ENCODE measurements around the gene NFIX. TPM values are rescaled to one million over a fixed set of nuclear protein-coding genes. Genes with fewer than 3 reads are reported as not detected.
A peak's percentile ranks its signal among the peaks of the same experiment; 100 is the strongest.

The NFIX gene
- total RNA-seq, 1 donor from 2014 or later = 75.5 TPM

- DNase-seq = no peak
These were observed 109.8 kb downstream of the NFIX start for GRCh38 chr19:13104848-13105711.

- DNase-seq = no peak
These were observed 114.3 kb downstream of the NFIX start for GRCh38 chr19:13109361-13110098.

GRCh38 chr19:13110099-13110610, 114.9 kb downstream of the NFIX start:
- no peak for DNase-seq

DNA sequence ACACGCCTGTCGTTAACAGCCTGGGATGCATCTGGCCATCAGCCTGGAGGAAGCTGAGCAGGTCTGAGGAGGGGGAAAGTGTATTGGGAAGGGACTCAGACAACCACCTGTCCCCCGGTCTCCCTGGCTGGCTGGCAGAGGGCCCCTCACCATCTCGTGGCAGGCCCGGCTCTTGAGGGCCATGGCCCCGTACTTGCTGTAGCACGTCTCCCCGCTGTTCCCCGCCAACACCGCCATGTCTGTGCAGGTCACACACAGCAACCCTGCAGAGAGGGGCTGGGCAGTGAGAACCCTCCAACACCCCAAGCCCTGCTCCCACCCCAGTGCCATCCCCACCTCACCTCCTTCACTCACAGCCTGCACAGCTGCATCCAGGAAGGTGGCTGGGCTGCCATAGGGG, 117.3 kb downstream of the NFIX start:
- no peak for DNase-seq

DNA sequence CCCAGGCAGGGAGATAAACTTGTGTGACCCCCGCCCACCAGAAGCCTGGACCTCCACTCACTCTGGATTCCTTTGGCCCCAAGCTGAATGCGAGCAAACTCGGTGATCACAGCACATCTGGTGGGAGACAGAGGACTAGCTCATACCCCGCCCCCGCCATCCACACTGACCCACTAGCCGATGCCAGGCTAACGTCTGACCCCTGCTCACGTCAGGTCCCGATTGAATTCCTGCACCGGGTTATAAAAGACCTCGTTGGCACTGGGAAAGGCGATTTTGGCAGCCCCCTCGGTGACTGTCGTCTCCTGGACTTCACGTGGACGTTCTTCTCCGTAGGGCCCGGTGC, 120.6 kb downstream of the NFIX start:
- no peak for DNase-seq

DNA sequence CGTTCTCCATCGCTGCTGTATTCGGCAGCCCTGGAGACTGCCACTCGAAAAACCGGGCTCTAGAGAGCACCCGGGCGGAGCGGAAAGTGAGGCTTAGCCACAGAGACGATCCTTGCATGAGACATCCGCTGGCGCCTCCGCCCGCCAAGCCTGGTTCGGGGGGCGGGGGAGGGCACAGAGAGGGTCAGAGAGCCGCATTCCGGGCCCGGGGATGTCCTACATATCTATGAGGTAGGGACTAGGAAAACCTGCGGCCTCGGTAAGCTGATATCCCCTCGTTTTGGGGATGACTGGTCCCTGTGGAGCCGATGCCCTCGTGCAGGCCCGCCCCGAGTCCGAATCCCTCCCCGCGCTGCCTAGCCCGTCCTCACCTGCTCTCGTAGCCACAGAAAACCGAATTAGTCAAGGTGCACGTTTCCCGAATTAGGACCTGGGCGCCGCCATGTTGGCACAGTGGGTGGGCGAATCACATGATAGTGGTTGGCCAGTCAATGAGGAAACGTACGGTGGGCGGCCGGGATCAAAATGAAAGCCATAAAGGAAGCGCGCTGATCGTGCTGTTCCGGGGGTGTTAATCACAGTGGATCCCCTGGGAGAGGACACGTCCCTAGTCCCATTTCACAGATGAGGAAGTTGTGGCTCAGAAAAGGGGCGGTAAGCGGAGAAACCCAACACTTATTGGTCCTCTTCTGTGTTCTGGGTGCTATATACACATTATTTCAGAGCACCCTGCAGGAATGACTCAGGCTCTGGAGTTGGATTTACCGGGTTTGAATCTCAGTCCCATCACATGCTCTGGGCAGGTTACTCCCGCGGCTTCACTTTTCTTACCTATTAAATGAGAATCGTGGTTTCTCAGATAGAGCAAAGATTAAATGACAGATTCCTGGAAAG, 121.3 kb downstream of the NFIX start, which contains the start of gene TRMT1:
TRMT1 (minus strand) TSS at position 459 of the 894 bp plus-strand sequence; CDS start at position 118, 341 bp downstream.
- DNase-seq = peak; percentile 95

- DNase-seq = peak; percentile 27
These were observed 122.0 kb downstream of the NFIX start for GRCh38 chr19:13117176-13117771.

GRCh38 chr19:13117772-13118423, 122.6 kb downstream of the NFIX start, which contains the start of gene NACC1:
Gene NACC1, plus strand, starts transcription at chr19:13118264. Its CDS starts 16,944 bp downstream, at chr19:13135208.
- peak; percentile 86 for DNase-seq

GRCh38 chr19:13118424-13119193, 123.3 kb downstream of the NFIX start:
- no peak for DNase-seq

GRCh38 chr19:13119627-13120026, 124.4 kb downstream of the NFIX start:
- no peak for DNase-seq

DNA sequence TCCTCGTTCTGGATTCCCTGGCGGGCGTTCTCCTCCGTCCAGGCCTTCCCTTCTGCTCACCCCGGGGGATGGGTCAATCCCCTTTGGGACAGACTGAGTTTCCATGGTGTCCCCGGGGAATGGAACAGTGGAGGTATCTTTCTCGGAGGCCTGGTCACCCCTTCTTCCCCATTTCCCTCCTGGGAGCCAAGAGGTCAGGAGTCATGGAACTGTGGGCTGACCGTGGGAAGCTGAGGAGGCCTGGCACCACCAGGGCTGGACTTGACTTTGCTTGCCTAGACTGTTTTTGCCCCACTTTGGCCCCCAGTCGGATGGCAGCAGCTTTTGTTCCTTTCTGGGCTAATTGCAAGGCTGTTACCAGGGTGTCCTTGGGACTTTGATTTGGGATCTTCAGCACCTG, 124.8 kb downstream of the NFIX start:
- DNase-seq = no peak

DNA sequence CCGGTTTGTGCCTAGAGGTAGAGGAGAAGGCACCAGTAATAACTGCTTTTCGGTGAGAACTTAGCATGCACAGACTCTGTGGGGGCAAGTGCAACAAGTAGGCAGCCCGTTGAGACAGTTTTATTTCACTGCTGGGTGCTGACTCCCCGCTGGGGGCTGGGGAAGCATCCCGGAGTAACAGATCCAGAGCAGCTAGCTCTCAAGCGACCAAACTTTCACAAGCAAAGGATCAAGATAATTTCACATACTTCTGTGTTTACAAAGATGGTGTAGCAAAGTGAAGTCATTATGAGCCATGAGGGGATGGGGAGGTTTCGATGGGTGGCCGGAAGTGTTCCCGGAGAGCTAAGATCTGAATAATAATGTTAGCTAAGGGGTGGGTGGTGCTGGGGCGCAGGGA, 125.5 kb downstream of the NFIX start:
- no peak for DNase-seq

DNA sequence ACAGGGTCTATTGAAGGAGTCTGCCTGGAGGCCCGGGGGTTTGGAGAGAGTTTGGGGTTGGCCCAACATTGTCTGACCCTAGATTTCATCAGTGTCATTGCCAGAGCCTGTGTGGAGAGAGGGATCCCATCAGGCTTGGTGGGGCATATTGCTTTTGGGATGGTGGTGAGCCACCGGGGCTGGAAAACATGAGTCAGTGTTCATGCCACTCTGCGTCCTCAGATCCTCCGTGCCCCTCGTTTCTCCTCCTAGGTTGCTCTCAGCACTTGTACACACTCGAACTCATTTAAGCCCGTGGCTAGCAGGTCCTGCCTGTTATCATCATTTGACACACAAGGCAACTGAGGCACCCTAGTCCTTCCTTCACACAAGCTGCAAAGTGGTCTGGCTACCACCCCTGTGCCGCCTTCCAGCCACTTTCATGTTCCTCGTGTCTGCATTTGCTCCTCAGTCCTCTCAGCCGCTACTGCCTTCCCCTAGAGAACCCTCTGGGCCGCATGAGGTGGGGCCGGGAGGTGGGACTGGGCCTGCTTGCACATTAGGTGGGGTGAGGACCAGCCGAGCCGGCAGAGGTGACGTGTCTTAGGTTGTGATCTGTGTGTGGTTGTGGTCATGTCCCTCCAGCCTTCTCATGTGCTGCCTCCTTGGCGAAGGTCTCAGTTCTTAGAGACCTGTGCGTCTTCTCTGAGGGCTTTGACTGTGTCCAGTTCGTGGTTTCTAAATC, 126.4 kb downstream of the NFIX start:
- no peak for DNase-seq

GRCh38 chr19:13122275-13122878, 127.1 kb downstream of the NFIX start:
- DNase-seq = no peak

GRCh38 chr19:13122980-13123957, 128.0 kb downstream of the NFIX start:
- no peak for DNase-seq

DNA sequence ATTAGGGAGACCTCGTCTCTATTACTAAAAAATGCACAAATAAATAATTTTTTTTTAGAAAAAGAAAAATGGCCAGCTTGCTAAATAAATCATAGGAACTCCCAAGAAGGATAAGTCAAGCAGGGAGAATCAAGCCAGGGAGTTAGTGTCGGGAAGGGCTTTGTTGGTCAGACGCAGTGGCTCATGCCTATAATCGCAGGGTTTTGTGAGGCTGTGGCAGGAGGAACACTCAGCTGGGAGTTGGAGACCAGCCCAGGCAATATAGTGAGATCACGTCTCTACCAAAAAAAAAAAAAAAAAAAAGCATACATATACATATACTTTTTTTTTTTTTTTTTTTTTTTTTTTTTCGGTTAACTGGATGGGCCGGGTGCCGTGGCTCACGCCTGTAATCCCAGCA, 131.8 kb downstream of the NFIX start:
- no peak for DNase-seq

DNA sequence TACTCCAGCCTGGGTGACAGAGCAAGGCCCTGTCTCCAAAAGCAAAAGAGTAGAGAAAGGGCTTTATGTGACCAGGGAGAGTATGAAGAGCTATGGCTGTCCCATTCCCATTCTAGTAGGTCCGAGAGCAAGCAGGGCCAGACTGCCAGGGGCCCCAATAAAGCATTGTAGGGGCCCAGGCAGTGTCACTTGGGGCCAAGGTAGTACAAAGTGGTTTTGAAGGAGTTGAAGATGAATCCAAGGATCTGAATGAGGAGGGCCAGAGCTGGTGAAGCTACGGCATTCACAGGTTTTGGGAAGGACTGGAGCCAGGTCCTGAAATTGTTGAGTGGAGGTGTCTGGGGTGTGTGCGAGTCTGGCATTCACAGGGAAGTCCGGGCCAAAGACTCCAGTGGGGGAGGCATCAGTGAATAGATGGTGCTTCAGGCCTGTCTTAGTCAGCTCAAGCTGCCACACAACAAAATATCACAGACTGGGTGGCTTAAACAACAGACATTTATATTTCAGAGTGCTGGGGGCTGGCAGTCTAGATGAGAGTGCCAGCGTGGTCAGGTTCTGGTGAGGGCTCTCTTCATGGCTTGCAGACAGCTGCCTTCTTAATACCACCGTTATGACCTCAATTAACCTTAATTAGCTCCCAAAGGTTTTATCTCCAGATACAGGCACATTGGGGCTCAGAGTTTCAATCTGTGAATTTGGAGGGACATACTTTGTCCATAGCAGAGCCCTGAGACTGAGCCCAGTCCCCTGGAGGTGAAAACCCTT, 132.7 kb downstream of the NFIX start:
- no peak for DNase-seq

All from skin of body (tissue), 2 donors.